PC-9 (cell line): ENCODE measurements around the gene OGN. TPM values are rescaled to one million over a fixed set of nuclear protein-coding genes. Genes with fewer than 3 reads are reported as not detected.

Experiments used
- BruUV-seq: library from RNA; stranded (reverse); fragments of 400-500 nt; replicated peaks from 2 replicates; lab custom pipeline; 2021; lab: Mats Ljungman, UMichigan
- CTCF ChIA-PET: fragments of 300-600 bp; sonication (Branson Sonifier 250); formaldehyde crosslinking; loops from one replicate; lab custom pipeline; 2022; ENCODE audit warnings: antibody characterized with exemption; lab: Charles Lee
- POLR2A ChIA-PET: fragments of 300-600 bp; sonication (Branson Sonifier 250); formaldehyde crosslinking; loops from one replicate; lab custom pipeline; 2022; ENCODE audit warnings: antibody characterized with exemption; ENCODE audit not compliant: unreplicated experiment; lab: Charles Lee
- DNase-seq, 2 experiments: peaks; one replicate each; pipeline versions ENCODE4 v3.0.0 to v3.0.0-alpha.2; 2015 to 2022; ENCODE audit warnings: mixed read lengths in 1 of 2
- H2AFZ ChIP-seq: fragments of 200-600 bp; sonication (generic); 2 replicates; pipeline ENCODE4 v1.8.1; 2017; ENCODE audit warnings: antibody characterized with exemption
- H3F3A ChIP-seq: fragments of 200-600 bp; sonication (generic); 2 replicates; pipeline ENCODE4 v1.8.1; 2017; ENCODE audit warnings: antibody characterized with exemption, mild to moderate bottlenecking, low read depth; ENCODE audit not compliant: insufficient read depth
- H3K27ac ChIP-seq: fragments of 200-600 bp; sonication (generic); 2 replicates; pipeline ENCODE4 v1.6.1; 2016; ENCODE audit warnings: mixed run types
- H3K27me3 ChIP-seq: fragments of 200-600 bp; sonication (generic); 2 replicates; pipeline ENCODE4 v1.6.1; 2016; ENCODE audit warnings: low read depth, mixed run types; ENCODE audit not compliant: insufficient read depth
- H3K36me3 ChIP-seq: fragments of 200-600 bp; sonication (generic); 2 replicates; pipeline ENCODE4 v1.6.1; 2016; ENCODE audit warnings: low read depth, mixed run types
- H3K4me1 ChIP-seq: fragments of 200-600 bp; sonication (generic); replicated peaks from 2 replicates; pipeline ENCODE4 v1.6.1; 2016; ENCODE audit warnings: mixed run types; ENCODE audit not compliant: insufficient read depth
- H3K4me2 ChIP-seq: fragments of 200-600 bp; sonication (generic); 2 replicates; pipeline ENCODE4 v1.6.1; 2017; ENCODE audit warnings: mixed run types
- H3K4me3 ChIP-seq: fragments of 200-600 bp; sonication (generic); 2 replicates; pipeline ENCODE4 v1.6.1; 2016; ENCODE audit warnings: mixed run types
- H3K79me2 ChIP-seq: fragments of 200-600 bp; sonication (generic); 2 replicates; pipeline ENCODE4 v1.6.1; 2017; ENCODE audit warnings: low read depth, mixed run types
- H3K9me2 ChIP-seq: fragments of 200-600 bp; sonication (generic); 2 replicates; pipeline ENCODE4 v1.8.1; 2017; ENCODE audit warnings: mild to moderate bottlenecking; ENCODE audit not compliant: insufficient read depth
- H3K9me3 ChIP-seq: fragments of 200-600 bp; sonication (generic); 2 replicates; pipeline ENCODE4 v1.8.1; 2016; ENCODE audit warnings: low read depth; ENCODE audit not compliant: insufficient read depth
- H4K20me1 ChIP-seq: fragments of 200-600 bp; sonication (generic); 2 replicates; pipeline ENCODE4 v1.8.1; 2017; ENCODE audit not compliant: insufficient read depth
- EZH2 ChIP-seq: fragments of 200-600 bp; sonication (generic); IDR thresholded peaks from 2 replicates; pipeline ENCODE4 v1.8.0; 2017; ENCODE audit warnings: antibody characterized with exemption, low read depth
- intact Hi-C: fragments of 100-400 bp; cut with micrococcal nuclease; formaldehyde crosslinking; loops from one replicate; pipeline ENCODE4 v1.10.0; 2022; ENCODE audit not compliant: unreplicated experiment
- total RNA-seq: library from RNA; stranded (reverse); gene quantifications from 2 replicates; pipeline ENCODE4 v1.2.3, GENCODE V29; 2021
- TF ChIP-seq, protein P1 (sequence below): fragments of 200-600 bp; sonication (generic); conservative IDR thresholded peaks from 2 replicates; pipeline ENCODE4 v1.6.1; 2017; ENCODE audit warnings: mixed run types, antibody characterized with exemption, mild to moderate bottlenecking, moderate library complexity

The OGN gene
- total RNA-seq, 1 experiment from 2014 or later = not detected

DNA sequence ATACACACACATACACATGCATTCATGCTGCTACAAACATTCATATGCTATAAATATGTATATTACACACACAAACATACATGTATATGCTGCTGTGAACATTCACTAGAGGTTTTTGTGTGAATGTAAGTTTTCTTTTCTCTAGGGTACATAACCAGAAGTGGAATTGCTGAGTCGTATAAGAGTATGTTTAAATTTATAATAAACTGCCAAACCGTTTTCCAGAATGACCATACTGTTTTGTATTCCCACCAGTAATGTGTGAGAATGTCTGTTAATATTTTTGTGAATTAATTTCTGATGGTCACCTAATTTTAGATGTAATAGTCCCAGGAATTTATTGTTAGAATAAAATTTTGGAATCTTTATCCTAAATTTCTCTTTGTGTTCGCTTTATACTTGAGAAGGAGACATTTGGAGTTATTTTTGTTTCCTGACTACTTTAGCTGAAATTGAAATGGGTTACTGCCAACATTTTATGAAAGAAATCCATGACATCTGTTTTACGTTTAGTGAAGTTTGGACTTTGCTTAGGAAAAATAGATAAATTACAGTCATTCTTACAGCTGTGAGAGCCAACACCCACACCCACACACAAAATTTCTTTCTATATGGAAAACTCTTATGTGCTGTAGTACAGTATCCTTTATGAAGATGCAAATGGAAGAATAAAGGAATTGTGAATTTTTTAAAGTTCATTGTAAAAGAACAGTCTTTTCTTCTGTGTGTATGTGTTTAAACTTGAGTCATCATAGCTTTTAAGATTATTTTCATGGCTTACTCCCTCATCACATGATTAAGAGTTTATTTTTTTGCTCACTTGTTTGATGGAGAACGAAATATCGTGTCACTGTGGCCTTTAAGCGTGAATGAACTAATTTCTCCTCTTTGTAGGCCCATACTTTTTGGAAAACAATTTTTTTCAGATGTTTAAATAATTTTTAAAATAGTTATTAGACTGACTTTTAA is 54.3 kb downstream of the OGN start:
- H3K27me3 ChIP-seq = no peaks in the 10 kb centered on the region
- H3K36me3 ChIP-seq = no peaks in the 10 kb centered on the region
- ChIA-PET POLR2A (no interaction called here), CTCF (no interaction called here)
- no peaks in the 10 kb centered on the region for H3K9me2 ChIP-seq
- DNase-seq = no peak
- H4K20me1 ChIP-seq = no peaks in the 10 kb centered on the region
- intact Hi-C loops = no loop called here
- H3K4me3 ChIP-seq = no peak overlapping the region
- H3K9me3 ChIP-seq = no peaks in the 10 kb centered on the region
- no peak overlapping the region for H3K27ac ChIP-seq
- H2AFZ ChIP-seq = no peak overlapping the region
- no peaks in the 10 kb centered on the region for H3K79me2 ChIP-seq
- H3K4me1 ChIP-seq = no peaks in the 10 kb centered on the region
- H3F3A ChIP-seq = no peaks in the 10 kb centered on the region
- no peak overlapping the region for H3K4me2 ChIP-seq
- no peak for TF ChIP-seq EZH2
- TF ChIP-seq, protein P1, sequence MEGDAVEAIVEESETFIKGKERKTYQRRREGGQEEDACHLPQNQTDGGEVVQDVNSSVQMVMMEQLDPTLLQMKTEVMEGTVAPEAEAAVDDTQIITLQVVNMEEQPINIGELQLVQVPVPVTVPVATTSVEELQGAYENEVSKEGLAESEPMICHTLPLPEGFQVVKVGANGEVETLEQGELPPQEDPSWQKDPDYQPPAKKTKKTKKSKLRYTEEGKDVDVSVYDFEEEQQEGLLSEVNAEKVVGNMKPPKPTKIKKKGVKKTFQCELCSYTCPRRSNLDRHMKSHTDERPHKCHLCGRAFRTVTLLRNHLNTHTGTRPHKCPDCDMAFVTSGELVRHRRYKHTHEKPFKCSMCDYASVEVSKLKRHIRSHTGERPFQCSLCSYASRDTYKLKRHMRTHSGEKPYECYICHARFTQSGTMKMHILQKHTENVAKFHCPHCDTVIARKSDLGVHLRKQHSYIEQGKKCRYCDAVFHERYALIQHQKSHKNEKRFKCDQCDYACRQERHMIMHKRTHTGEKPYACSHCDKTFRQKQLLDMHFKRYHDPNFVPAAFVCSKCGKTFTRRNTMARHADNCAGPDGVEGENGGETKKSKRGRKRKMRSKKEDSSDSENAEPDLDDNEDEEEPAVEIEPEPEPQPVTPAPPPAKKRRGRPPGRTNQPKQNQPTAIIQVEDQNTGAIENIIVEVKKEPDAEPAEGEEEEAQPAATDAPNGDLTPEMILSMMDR = no peak
- no TSS peak for BruUV-seq

DNA sequence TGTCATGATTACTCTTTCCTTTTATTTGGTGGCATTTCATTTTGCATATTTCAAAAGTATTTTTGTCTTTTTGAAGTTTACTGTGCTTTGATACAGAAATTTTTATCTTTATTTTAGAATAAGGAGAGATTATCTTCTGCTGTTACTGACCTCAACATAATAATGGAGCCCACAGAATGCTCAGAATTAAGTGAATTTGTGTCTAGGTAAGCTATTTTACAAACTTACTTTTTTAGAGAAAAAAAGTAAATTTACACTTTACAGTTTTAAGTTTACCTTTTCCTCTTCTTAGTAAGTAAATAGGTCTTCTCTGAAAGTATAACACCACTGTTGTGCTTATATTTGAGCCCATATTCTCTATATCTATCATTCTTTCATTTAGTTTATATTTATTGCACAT is 58.8 kb downstream of the OGN start:
- ChIA-PET POLR2A (no interaction called here), CTCF (no interaction called here)
- Histone ChIP-seq H3K36me3 (no peaks in the 10 kb centered on the region), H3K9me3 (peaks cover 1% of the 10 kb centered on the region; the same call in 1 of the 2 replicates), H2AFZ (no peak overlapping the region), H3K27ac (no peak overlapping the region), H4K20me1 (no peaks in the 10 kb centered on the region), H3K4me3 (no peak overlapping the region), H3K9me2 (no peaks in the 10 kb centered on the region), H3F3A (no peaks in the 10 kb centered on the region), H3K79me2 (no peaks in the 10 kb centered on the region), H3K27me3 (no peaks in the 10 kb centered on the region), H3K4me2 (no peak overlapping the region), H3K4me1 (no peaks in the 10 kb centered on the region)
- BruUV-seq = no TSS peak
- no peak for DNase-seq
- intact Hi-C loops = no loop called here
- TF ChIP-seq EZH2 = no peak
- TF ChIP-seq, protein P1 = no peak

DNA sequence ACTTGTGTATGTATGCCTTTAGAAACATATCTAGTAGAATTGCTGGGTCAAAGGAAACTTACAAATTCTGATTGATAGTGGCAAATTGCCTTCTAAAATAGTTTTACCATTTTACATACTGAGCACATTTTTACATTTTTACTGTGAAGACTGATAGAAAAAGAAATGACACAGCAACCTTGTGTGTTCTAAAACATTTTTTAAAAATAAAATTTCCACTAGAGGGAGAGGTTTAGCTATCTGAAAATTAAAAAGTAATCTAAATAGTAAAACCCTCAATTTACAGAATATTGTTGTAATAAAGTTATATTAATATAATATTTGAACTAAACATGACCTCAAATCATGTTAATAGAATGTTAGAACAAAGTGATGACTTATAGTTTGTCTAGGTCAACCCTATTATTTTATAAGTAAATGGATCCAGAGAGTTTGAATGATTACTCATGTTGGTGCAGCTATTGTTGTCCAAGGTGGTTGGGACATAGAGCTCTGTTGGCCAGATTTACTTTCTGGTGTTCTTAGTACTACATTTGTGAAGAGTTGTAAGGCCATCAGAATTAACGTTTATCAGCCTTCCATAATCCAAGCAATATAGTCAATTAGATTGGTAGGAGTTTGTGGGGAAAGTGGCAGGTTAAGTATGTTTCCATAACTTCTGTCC is 61.4 kb downstream of the OGN start:
- H3K4me3 ChIP-seq = no peak overlapping the region
- TF ChIP-seq EZH2 = no peak
- TF ChIP-seq, protein P1 = peak; percentile 35; the same call in 1 of the 2 replicates
- POLR2A ChIA-PET = no interaction called here
- no peak overlapping the region for H2AFZ ChIP-seq
- no peaks in the 10 kb centered on the region for H3F3A ChIP-seq
- CTCF ChIA-PET = no interaction called here
- no peaks in the 10 kb centered on the region for H3K9me2 ChIP-seq
- H3K27me3 ChIP-seq = no peaks in the 10 kb centered on the region
- H3K36me3 ChIP-seq = no peaks in the 10 kb centered on the region
- no peak overlapping the region for H3K27ac ChIP-seq
- no peaks in the 10 kb centered on the region for H3K4me1 ChIP-seq
- peaks cover 3% of the 10 kb centered on the region; the same call in 1 of the 2 replicates for H3K9me3 ChIP-seq
- no peak for DNase-seq
- no peaks in the 10 kb centered on the region for H4K20me1 ChIP-seq
- H3K4me2 ChIP-seq = no peak overlapping the region
- no peaks in the 10 kb centered on the region for H3K79me2 ChIP-seq
- intact Hi-C loops = loop anchor here (5.0 kb wide), 1 partner anchor 289 kb away; no protein-coding TSS in a partner anchor
- BruUV-seq = no TSS peak
